Measurements from ENCODE around the gene BAAT.

DNA sequence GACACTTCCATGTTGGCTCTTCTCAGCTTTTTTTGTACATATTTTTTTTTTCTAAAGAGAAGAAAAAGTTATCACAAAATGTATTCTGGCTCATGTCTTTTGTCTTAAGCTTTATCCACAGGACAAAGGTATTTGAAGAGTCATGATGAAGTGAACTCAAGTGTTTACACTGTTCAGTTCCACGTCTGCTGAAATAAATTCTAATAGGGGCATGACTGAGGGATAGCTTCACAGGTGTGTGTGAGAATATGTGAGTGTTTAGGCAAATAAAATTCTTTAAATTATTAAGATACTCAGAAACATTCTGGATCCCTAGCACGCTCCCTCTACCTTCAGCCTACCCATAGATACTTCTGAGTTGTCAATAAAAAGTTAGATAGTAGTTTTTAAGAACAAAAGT, 59.8 kb downstream of the BAAT start:
- TF ChIP-seq, protein P1, sequence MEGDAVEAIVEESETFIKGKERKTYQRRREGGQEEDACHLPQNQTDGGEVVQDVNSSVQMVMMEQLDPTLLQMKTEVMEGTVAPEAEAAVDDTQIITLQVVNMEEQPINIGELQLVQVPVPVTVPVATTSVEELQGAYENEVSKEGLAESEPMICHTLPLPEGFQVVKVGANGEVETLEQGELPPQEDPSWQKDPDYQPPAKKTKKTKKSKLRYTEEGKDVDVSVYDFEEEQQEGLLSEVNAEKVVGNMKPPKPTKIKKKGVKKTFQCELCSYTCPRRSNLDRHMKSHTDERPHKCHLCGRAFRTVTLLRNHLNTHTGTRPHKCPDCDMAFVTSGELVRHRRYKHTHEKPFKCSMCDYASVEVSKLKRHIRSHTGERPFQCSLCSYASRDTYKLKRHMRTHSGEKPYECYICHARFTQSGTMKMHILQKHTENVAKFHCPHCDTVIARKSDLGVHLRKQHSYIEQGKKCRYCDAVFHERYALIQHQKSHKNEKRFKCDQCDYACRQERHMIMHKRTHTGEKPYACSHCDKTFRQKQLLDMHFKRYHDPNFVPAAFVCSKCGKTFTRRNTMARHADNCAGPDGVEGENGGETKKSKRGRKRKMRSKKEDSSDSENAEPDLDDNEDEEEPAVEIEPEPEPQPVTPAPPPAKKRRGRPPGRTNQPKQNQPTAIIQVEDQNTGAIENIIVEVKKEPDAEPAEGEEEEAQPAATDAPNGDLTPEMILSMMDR (IDR thresholded peaks at IDR 0.05; ENCODE audit: low read depth, low read length, poor library complexity, severe bottlenecking), result no peak
- TF ChIP-seq EZH2phosphoT487 (IDR thresholded peaks at IDR 0.05; ENCODE audit: borderline replicate concordance, low read length), result no peak

Data from DOHH2 (cell line).